GM12878 (cell line): ENCODE data around the gene VSTM2L. TPM values are rescaled to one million over a fixed set of nuclear protein-coding genes. Genes with fewer than 3 reads are reported as not detected.

Experiments used
- ATAC-seq: fragments of 200-7000 bp; cut with Tn5 transposase; 3 replicates; pipeline ENCODE4 v1.9.1; 2020; ENCODE audit warnings: mild to moderate bottlenecking, moderate library complexity
- BruUV-seq: library from RNA; stranded (reverse); fragments of 400-500 nt; replicated peaks from 2 replicates; lab custom pipeline; 2021; lab: Mats Ljungman, UMichigan
- CTCF ChIA-PET: fragments of 300-600 bp; sonication (Branson Sonifier 250); formaldehyde crosslinking; extraction: SDS; loops from one replicate; lab custom pipeline; 2021; ENCODE audit warnings: inconsistent platforms; lab: Yijun Ruan, JAX
- POLR2A ChIA-PET: fragments of 350-600 bp; formaldehyde crosslinking; extraction: SDS; loops from one replicate; lab custom pipeline; 2021; ENCODE audit warnings: inconsistent platforms; lab: Charles Lee
- RAD21 ChIA-PET: fragments of 300-600 bp; sonication (Branson Sonifier 250); formaldehyde crosslinking; loops from one replicate; lab custom pipeline; 2023; ENCODE audit warnings: antibody characterized with exemption; ENCODE audit not compliant: unreplicated experiment; lab: Charles Lee
- SMC1A ChIA-PET: fragments of 300-600 bp; sonication (Branson Sonifier 250); formaldehyde crosslinking; loops from one replicate; lab custom pipeline; 2023; ENCODE audit not compliant: unreplicated experiment, uncharacterized antibody; lab: Charles Lee
- DNase-seq: peaks from one replicate; pipeline ENCODE4 v3.0.0-alpha.2; 2011; ENCODE audit warnings: low read depth, low spot score
- FAIRE-seq: peaks from 3 replicates; lab custom pipeline; 2011; peaks lifted over from hg19 to GRCh38; lab: Jason Lieb, UNC
- H2AFZ ChIP-seq: 2 replicates; pipeline ENCODE4 v1.6.0; 2011; ENCODE audit warnings: low read depth, low read length, control low read depth; ENCODE audit not compliant: control insufficient read depth
- H3K27ac ChIP-seq: 2 replicates; pipeline ENCODE4 v1.5.1; 2011; ENCODE audit warnings: control low read depth; ENCODE audit not compliant: control insufficient read depth, insufficient read depth
- H3K27me3 ChIP-seq, 2 experiments: replicated peaks in 1 of 2; 2 replicates each; pipeline versions ENCODE4 v1.6.0 to v1.6.1; 2011; ENCODE audit warnings: low read length in 1 of 2; ENCODE audit not compliant: control insufficient read depth in 2 of 2, insufficient read depth in 2 of 2
- H3K36me3 ChIP-seq, 2 experiments: 2 replicates each; pipeline ENCODE4 v1.5.1; 2011; ENCODE audit warnings: low read length in 1 of 2; ENCODE audit not compliant: control insufficient read depth in 2 of 2, insufficient read depth in 2 of 2
- H3K4me1 ChIP-seq: 2 replicates; pipeline ENCODE4 v1.6.1; 2011; ENCODE audit warnings: mild to moderate bottlenecking, low read length, moderate library complexity, mixed read lengths; ENCODE audit not compliant: control insufficient read depth, insufficient read depth
- H3K4me2 ChIP-seq: 2 replicates; pipeline ENCODE4 v1.6.0; 2011; ENCODE audit warnings: control low read depth; ENCODE audit not compliant: control insufficient read depth, insufficient read depth
- H3K4me3 ChIP-seq: fragments of 200-600 bp; sonication (generic); 2 replicates; pipeline ENCODE4 v1.5.1; 2016
- H3K79me2 ChIP-seq: 2 replicates; pipeline ENCODE4 v1.6.0; 2011; ENCODE audit warnings: low read length; ENCODE audit not compliant: control insufficient read depth, insufficient read depth
- H3K9ac ChIP-seq: 2 replicates; pipeline ENCODE4 v1.8.0; 2011; ENCODE audit warnings: low read length, control low read depth, mixed read lengths; ENCODE audit not compliant: control insufficient read depth, insufficient read depth
- H3K9me3 ChIP-seq: replicated peaks from 3 replicates; pipeline ENCODE4 v1.5.1; 2011; ENCODE audit warnings: mild to moderate bottlenecking, low read length; ENCODE audit not compliant: control insufficient read depth, insufficient read depth
- H4K20me1 ChIP-seq: 2 replicates; pipeline ENCODE4 v1.6.0; 2011; ENCODE audit not compliant: control insufficient read depth, insufficient read depth
- IRF4 ChIP-seq: IDR thresholded peaks from 2 replicates; pipeline ENCODE4 v1.6.1; 2011; ENCODE audit warnings: low read depth, low read length
- KAT2A ChIP-seq: conservative IDR thresholded peaks from 2 replicates; pipeline ENCODE4 v1.6.1; 2011; ENCODE audit warnings: low read depth, low read length; ENCODE audit not compliant: control insufficient read depth
- MLLT1 ChIP-seq: fragments of 450-650 bp; IDR thresholded peaks from 2 replicates; pipeline ENCODE4 v1.6.1; 2016; ENCODE audit warnings: mild to moderate bottlenecking
- NR2C1 ChIP-seq: fragments of 450-650 bp; IDR thresholded peaks from 2 replicates; pipeline ENCODE4 v1.6.1; 2017; ENCODE audit warnings: antibody characterized with exemption, mild to moderate bottlenecking, moderate library complexity
- PAX5 ChIP-seq: IDR thresholded peaks from 2 replicates; pipeline ENCODE4 v1.6.1; 2011; ENCODE audit warnings: low read depth, low read length, borderline replicate concordance
- PRDM15 ChIP-seq: fragments of 450-650 bp; formaldehyde crosslinking; IDR thresholded peaks from 2 replicates; pipeline ENCODE4 v1.4.0; 2020; ENCODE audit warnings: mild to moderate bottlenecking, moderate library complexity
- YBX1 ChIP-seq: fragments of 450-650 bp; IDR thresholded peaks from 2 replicates; pipeline ENCODE4 v1.6.1; 2016; ENCODE audit warnings: antibody characterized with exemption
- WGBS: methylation state at CpG from one replicate; pipeline ENCODE4 v1.1.6; 2016; ENCODE audit warnings: low lambda C conversion rate; ENCODE audit not compliant: insufficient replicate concordance, insufficient coverage; ENCODE audit errors: missing lambda C conversion rate; 5-methylcytosine and 5-hydroxymethylcytosine counted together
- in situ Hi-C: fragments of 300-500 bp; cut with MboI; formaldehyde crosslinking; loops from 9 replicates; pipeline ENCODE4 v1.14.3; 2018; ENCODE audit warnings: mixed read lengths
- intact Hi-C: fragments of 100-400 bp; cut with micrococcal nuclease; formaldehyde crosslinking; loops from one replicate; pipeline ENCODE4 v1.14.2; 2022; ENCODE audit not compliant: unreplicated experiment
- polyA plus RNA-seq, 11 experiments: library from polyadenylated mRNA; depleted of rRNA in 4 of 11; unstranded in 6 of 11; stranded (reverse) in 5 of 11; fragments of >200 nt; fragmentation: Nextera tagmentation in 4 of 11; fragmentation: Illumina TruSeq in 1 of 11; extraction: Ambion mirVana in 4 of 11; extraction: Trizol in 1 of 11; gene quantifications; 1 replicate in 1 of 11; 2 replicates in 10 of 11; pipeline versions ENCODE4 v1.2.1 to v1.2.3, GENCODE V29; 2011 to 2016; ENCODE audit warnings: inconsistent platforms in 2 of 11, missing spikeins in 2 of 11, low read depth in 1 of 11
- total RNA-seq, 4 experiments: library from RNA; depleted of rRNA in 3 of 4; stranded (reverse); fragments of >200 nt in 3 of 4; fragmentation: Illumina TruSeq in 1 of 4; extraction: Trizol in 1 of 4; gene quantifications; 2 replicates each; pipeline versions ENCODE4 v1.2.1 to v1.2.3, GENCODE V29; 2013 to 2021

The VSTM2L gene
- total and polyA plus RNA-seq, 10 of the 15 experiments (the other 5 are each of a cell fraction or from before 2014, with no cell fraction given): 0.05 to 1.5 (median 0.63) TPM; not detected in 2

GRCh38 chr20:37859406-37860171, 43.3 kb upstream of the VSTM2L start:
- H3K27me3 ChIP-seq: no peaks in the 10 kb centered on the region
- no peak overlapping the region for H3K4me2 ChIP-seq
- intact Hi-C loops (no loop called here), in situ Hi-C loops (no loop called here)
- FAIRE-seq: no peak
- no peak for ATAC-seq
- 86% methylated on average over 15 of the region's 15 CpGs for WGBS
- no peak overlapping the region for H3K4me3 ChIP-seq
- H3K9me3 ChIP-seq: no peaks in the 10 kb centered on the region
- BruUV-seq: no TSS peak
- no peak overlapping the region for H2AFZ ChIP-seq
- no peaks in the 10 kb centered on the region for H4K20me1 ChIP-seq
- no peak for DNase-seq
- ChIA-PET CTCF (interaction anchor here (0.7 kb wide), 1 partner anchor 36 kb away, joined by 3 read pairs; no protein-coding TSS in a partner anchor), RAD21 (interaction anchor here (0.6 kb wide), 1 partner anchor 690 kb away, joined by 3 read pairs; no protein-coding TSS in a partner anchor), SMC1A (interaction anchor here (1.6 kb wide), 1 partner anchor 10 kb away, joined by 3 read pairs; no protein-coding TSS in a partner anchor), POLR2A (interaction anchor here (0.7 kb wide), 1 partner anchor 123 kb away, joined by 3 read pairs; no protein-coding TSS in a partner anchor)
- H3K79me2 ChIP-seq: no peaks in the 10 kb centered on the region
- H3K36me3 ChIP-seq: peaks cover 4 to 12% of the 10 kb centered on the region in 2 experiments; a peak in 3 of 4 replicates
- TF ChIP-seq PRDM15 (CRISPR knock-in tag) (no peak), KAT2A (no peak), PAX5 (no peak), NR2C1 (no peak), YBX1 (no peak), MLLT1 (no peak), IRF4 (no peak)
- peaks cover 4% of the 10 kb centered on the region; the same call in 1 of the 2 replicates for H3K4me1 ChIP-seq
- no peak overlapping the region for H3K27ac ChIP-seq
- H3K9ac ChIP-seq: no peak overlapping the region
